Measurements from ENCODE around the gene C2CD5. TPM values are rescaled to one million over a fixed set of nuclear protein-coding genes. Genes with fewer than 3 reads are reported as not detected.

C2CD5 gene
- polyA plus RNA-seq, 1 of the 3 experiments (the other 2 are of a cell fraction): 9.2 TPM

- H3K27me3 ChIP-seq (ENCODE audit: insufficient read depth): no peaks in the 10 kb centered on the region; the same call in 1 of the 2 replicates
- no peak overlapping the region for H3K4me3 ChIP-seq (ENCODE audit: low read depth in 2 of 2, low read length in 1 of 2)
- H3K9me3 ChIP-seq: no peaks in the 10 kb centered on the region
- ChIA-PET POLR2A (no interaction called here), CTCF (no interaction called here)
- no peaks in the 10 kb centered on the region for H3K4me1 ChIP-seq (ENCODE audit: control insufficient read depth in 1 of 2, insufficient read depth in 2 of 2, low read depth in 1 of 2, low read length in 1 of 2)
- TF ChIP-seq SMC3 (IDR thresholded peaks at IDR 0.05; ENCODE audit: low read depth, low read length) (no peak), MAX (IDR thresholded peaks at IDR 0.05; ENCODE audit: low read depth) (no peak), RFX5 (IDR thresholded peaks at IDR 0.05; ENCODE audit: low read length) (no peak), POLR2AphosphoS5 (IDR thresholded peaks at IDR 0.05; ENCODE audit: low read depth, low read length) (no peak), CHD2 (IDR thresholded peaks at IDR 0.05; ENCODE audit: low read length, partially characterized antibody) (no peak), GABPA (IDR thresholded peaks at IDR 0.05; ENCODE audit: low read depth) (no peak)
- no peaks in the 10 kb centered on the region for H4K20me1 ChIP-seq (ENCODE audit: insufficient read depth)
- no peak overlapping the region for H3K9ac ChIP-seq
- 59% methylated on average over 3 of the region's 3 CpGs for WGBS (ENCODE audit: low lambda C conversion rate)
- H3K36me3 ChIP-seq (replicated peaks in 1 of 2; ENCODE audit: control insufficient read depth in 1 of 2, insufficient read depth in 2 of 2, low read length in 1 of 2): no peaks in the 10 kb centered on the region
- H2AFZ ChIP-seq (ENCODE audit: low read depth): no peak overlapping the region
- no peaks in the 10 kb centered on the region for H3K9me2 ChIP-seq
- no peaks in the 10 kb centered on the region for H3K79me2 ChIP-seq (ENCODE audit: insufficient read depth)
- H3K4me2 ChIP-seq: no peak overlapping the region
- no peak for DNase-seq
- H3F3A ChIP-seq (replicated peaks; ENCODE audit: insufficient read depth): no peaks in the 10 kb centered on the region
- H3K27ac ChIP-seq (ENCODE audit: low read depth in 2 of 2, low read length in 1 of 2): no peak overlapping the region
Observed at GRCh38 chr12:22412581-22412980, 131.8 kb downstream of the C2CD5 start.

- Histone ChIP-seq H4K20me1 (ENCODE audit: insufficient read depth) (no peaks in the 10 kb centered on the region), H3K4me2 (no peak overlapping the region), H3K9ac (no peak overlapping the region), H3K79me2 (ENCODE audit: insufficient read depth) (no peaks in the 10 kb centered on the region), H3K9me3 (no peaks in the 10 kb centered on the region), H3K27ac (ENCODE audit: low read depth in 2 of 2, low read length in 1 of 2) (no peak overlapping the region), H2AFZ (ENCODE audit: low read depth) (no peak overlapping the region), H3K9me2 (no peaks in the 10 kb centered on the region), H3K27me3 (ENCODE audit: insufficient read depth) (no peaks in the 10 kb centered on the region; the same call in 1 of the 2 replicates), H3F3A (replicated peaks; ENCODE audit: insufficient read depth) (no peaks in the 10 kb centered on the region), H3K4me3 (ENCODE audit: low read depth in 2 of 2, low read length in 1 of 2) (no peak overlapping the region), H3K36me3 (replicated peaks in 1 of 2; ENCODE audit: control insufficient read depth in 1 of 2, insufficient read depth in 2 of 2, low read length in 1 of 2) (no peaks in the 10 kb centered on the region), H3K4me1 (ENCODE audit: control insufficient read depth in 1 of 2, insufficient read depth in 2 of 2, low read depth in 1 of 2, low read length in 1 of 2) (no peaks in the 10 kb centered on the region)
- TF ChIP-seq JUND (IDR thresholded peaks at IDR 0.05): no peak
- no peak for TF ChIP-seq CHD2 (IDR thresholded peaks at IDR 0.05; ENCODE audit: low read length, partially characterized antibody)
- TF ChIP-seq RAD21 (IDR thresholded peaks at IDR 0.05; ENCODE audit: low read length): no peak
- TF ChIP-seq GATA2 (CRISPR knock-in tag; IDR thresholded peaks at IDR 0.05): no peak
- TF ChIP-seq USF1 (IDR thresholded peaks at IDR 0.05; ENCODE audit: borderline replicate concordance, low read depth): no peak
- no peak for TF ChIP-seq RXRA (IDR thresholded peaks at IDR 0.05; ENCODE audit: borderline replicate concordance, low read depth)
- TF ChIP-seq TEAD4 (IDR thresholded peaks at IDR 0.05; ENCODE audit: borderline replicate concordance, insufficient read depth): no peak
- no peak for TF ChIP-seq YY1 (IDR thresholded peaks at IDR 0.05; ENCODE audit: low read depth)
- no peak for TF ChIP-seq IRF3 (IDR thresholded peaks at IDR 0.05; ENCODE audit: low read depth, low read length)
- TF ChIP-seq CTCF (IDR thresholded peaks at IDR 0.05): no peak
- no peak for TF ChIP-seq NFIC (IDR thresholded peaks at IDR 0.05; ENCODE audit: borderline replicate concordance)
- no peak for TF ChIP-seq MEF2A (IDR thresholded peaks at IDR 0.05; ENCODE audit: borderline replicate concordance, low read depth)
- no peak for TF ChIP-seq EZH2phosphoT487 (IDR thresholded peaks at IDR 0.05; ENCODE audit: borderline replicate concordance, low read depth)
- TF ChIP-seq FOXJ3 (CRISPR knock-in tag; IDR thresholded peaks at IDR 0.05): no peak
- TF ChIP-seq SIN3A (IDR thresholded peaks at IDR 0.05; ENCODE audit: borderline replicate concordance, low read depth, low read length): no peak
- no peak for TF ChIP-seq POLR2AphosphoS5 (IDR thresholded peaks at IDR 0.05; ENCODE audit: low read depth, low read length)
- TF ChIP-seq REST (IDR thresholded peaks at IDR 0.05; ENCODE audit: low read depth, low read length): no peak
- no peak for TF ChIP-seq SMC3 (IDR thresholded peaks at IDR 0.05; ENCODE audit: low read depth, low read length)
- no peak for TF ChIP-seq ELF1 (IDR thresholded peaks at IDR 0.05)
- TF ChIP-seq TCF12 (IDR thresholded peaks at IDR 0.05): no peak
- ChIA-PET CTCF (no interaction called here), POLR2A (no interaction called here)
- WGBS (ENCODE audit: low lambda C conversion rate): 34% methylated on average over 3 of the region's 3 CpGs
- DNase-seq: no peak
Observed at GRCh38 chr12:22410486-22410885, 133.9 kb downstream of the C2CD5 start.

All from SK-N-SH (cell line).